ENCODE results near the gene BET1.

GRCh38 chr7:94042381-94042780 is 38.2 kb upstream of the BET1 start:
- TF ChIP-seq CTCF (IDR thresholded peaks at IDR 0.05; ENCODE audit: low read depth, low read length), result no peak
- no peak for TF ChIP-seq EZH2phosphoT487 (IDR thresholded peaks at IDR 0.05; ENCODE audit: low read depth)
